OCI-LY3 (cell line): Measurements from ENCODE around the gene DOCK7.
"Not testable (repeated sequence)": the region's sequence is repeated elsewhere in the genome, so short reads cannot be mapped to it uniquely, and the experiment has no call there.

ENCODE experiments used
- EZH2phosphoT487 ChIP-seq: fragments of 200-600 bp; shearing (Covaris generic); IDR thresholded peaks from 2 replicates; pipeline ENCODE4 v1.6.1; 2018; ENCODE audit warnings: antibody characterized with exemption, mixed run types, low read depth
- TF ChIP-seq, protein P1 (sequence below): fragments of 200-600, 300-600 bp; sonication (generic); IDR thresholded peaks from 2 replicates; pipeline ENCODE4 v1.5.1; 2014; ENCODE audit warnings: antibody characterized with exemption, low read length, low read depth

DNA sequence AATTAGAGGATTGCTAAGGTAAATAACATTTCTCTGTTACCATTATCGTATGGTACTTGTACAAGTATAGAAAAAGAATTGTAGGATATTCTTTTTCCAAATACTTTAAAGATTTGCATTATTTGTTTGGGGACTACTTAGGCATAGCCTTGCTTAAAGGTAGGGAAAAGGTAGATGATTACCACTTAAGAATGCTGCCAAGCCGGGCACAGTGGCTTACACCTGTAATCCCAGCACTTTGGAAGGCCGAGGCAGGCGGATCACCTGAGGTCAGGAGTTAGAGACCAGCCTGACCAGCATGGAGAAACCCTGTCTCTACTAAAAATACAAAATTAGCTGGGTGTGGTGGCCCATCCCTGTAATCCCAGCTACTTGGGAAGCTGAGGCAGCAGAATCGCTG, 10.0 kb upstream of the DOCK7 start:
- TF ChIP-seq, protein P1, sequence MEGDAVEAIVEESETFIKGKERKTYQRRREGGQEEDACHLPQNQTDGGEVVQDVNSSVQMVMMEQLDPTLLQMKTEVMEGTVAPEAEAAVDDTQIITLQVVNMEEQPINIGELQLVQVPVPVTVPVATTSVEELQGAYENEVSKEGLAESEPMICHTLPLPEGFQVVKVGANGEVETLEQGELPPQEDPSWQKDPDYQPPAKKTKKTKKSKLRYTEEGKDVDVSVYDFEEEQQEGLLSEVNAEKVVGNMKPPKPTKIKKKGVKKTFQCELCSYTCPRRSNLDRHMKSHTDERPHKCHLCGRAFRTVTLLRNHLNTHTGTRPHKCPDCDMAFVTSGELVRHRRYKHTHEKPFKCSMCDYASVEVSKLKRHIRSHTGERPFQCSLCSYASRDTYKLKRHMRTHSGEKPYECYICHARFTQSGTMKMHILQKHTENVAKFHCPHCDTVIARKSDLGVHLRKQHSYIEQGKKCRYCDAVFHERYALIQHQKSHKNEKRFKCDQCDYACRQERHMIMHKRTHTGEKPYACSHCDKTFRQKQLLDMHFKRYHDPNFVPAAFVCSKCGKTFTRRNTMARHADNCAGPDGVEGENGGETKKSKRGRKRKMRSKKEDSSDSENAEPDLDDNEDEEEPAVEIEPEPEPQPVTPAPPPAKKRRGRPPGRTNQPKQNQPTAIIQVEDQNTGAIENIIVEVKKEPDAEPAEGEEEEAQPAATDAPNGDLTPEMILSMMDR = not testable (repeated sequence)
- not testable (repeated sequence) for TF ChIP-seq EZH2phosphoT487
